ENCODE results near the gene ANKRD10. TPM values are rescaled to one million over a fixed set of nuclear protein-coding genes. Genes with fewer than 3 reads are reported as not detected.

ANKRD10 gene
- total and polyA plus RNA-seq, 10 of the 15 experiments (the other 5 are each of a cell fraction or from before 2014, with no cell fraction given): 47.1 to 199 (median 97.2) TPM

DNA sequence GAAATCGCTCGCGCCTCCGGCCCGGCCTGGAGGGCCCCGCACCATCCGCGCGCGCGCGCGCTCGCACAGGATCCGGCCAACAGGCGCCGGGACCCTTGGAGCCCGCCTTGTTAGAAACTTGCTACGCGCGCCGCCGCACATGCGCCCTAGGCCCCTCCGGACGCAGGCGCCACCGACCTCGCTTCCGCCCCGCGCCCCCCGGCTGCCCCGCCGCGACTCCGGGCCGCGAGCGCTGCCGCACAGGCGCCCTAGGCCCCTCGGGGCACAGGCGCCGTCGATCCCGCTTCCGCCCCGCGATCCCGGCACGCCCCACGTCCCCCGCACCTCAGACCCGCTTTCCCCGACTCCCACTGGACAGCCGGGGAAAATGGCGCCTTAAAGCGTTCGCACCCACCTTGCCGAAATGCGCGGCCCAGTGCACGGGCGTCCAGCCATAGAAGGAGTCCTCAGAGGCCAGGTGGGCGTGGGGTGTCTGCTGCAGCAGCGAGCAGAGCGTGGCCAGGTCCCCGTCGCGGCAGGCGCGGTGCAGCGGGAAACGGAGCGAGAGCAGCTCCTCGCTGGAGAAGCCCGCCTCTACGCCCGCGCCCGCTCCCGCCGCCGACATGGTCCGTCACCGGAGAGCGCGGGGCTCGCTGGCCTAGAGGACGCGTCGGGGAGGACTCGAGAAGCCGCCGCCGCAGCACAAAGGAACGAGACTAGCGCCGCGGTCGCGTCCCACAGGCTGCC, 375 bp downstream of the ANKRD10 start:
- Histone ChIP-seq H3K4me2 (ENCODE audit: control insufficient read depth, insufficient read depth) (peak overlapping the region; percentile 1; the same call in 1 of the 2 replicates), H3K4me1 (ENCODE audit: control insufficient read depth, insufficient read depth, low read length) (peaks cover 16% of the 10 kb centered on the region), H3K36me3 (ENCODE audit: control insufficient read depth in 2 of 2, insufficient read depth in 2 of 2, low read length in 1 of 2) (peaks cover 0 to 16% of the 10 kb centered on the region in 2 experiments; a peak in 3 of 4 replicates), H3K9me3 (replicated peaks; ENCODE audit: control insufficient read depth, insufficient read depth, low read length) (no peaks in the 10 kb centered on the region), H2AFZ (ENCODE audit: control insufficient read depth, low read depth, low read length) (peak overlapping the region; percentile 87), H3K27me3 (replicated peaks in 1 of 2; ENCODE audit: control insufficient read depth in 2 of 2, insufficient read depth in 2 of 2, low read length in 1 of 2) (no peaks in the 10 kb centered on the region), H3K27ac (ENCODE audit: control insufficient read depth, insufficient read depth) (peak overlapping the region; percentile 78), H3K9ac (ENCODE audit: control insufficient read depth, insufficient read depth, low read length) (peak overlapping the region; percentile 95), H3K4me3 (peak overlapping the region; percentile 93), H4K20me1 (ENCODE audit: control insufficient read depth, insufficient read depth) (peaks cover 12% of the 10 kb centered on the region), H3K79me2 (ENCODE audit: control insufficient read depth, insufficient read depth, low read length) (peaks cover 62% of the 10 kb centered on the region)
- FAIRE-seq (no peak), DNase-seq (ENCODE audit: low read depth, low spot score) (no peak), ATAC-seq (peak; percentile 61)
- ChIA-PET POLR2A (interaction anchor here (0.6 to 2.6 kb wide), 15 partner anchors 8 to 1670 kb away, joined by 3 to 10 read pairs (median 4); no protein-coding TSS in a partner anchor), CTCF (interaction anchor here (0.8 to 2.4 kb wide), 17 partner anchors 9 to 692 kb away, joined by 3 to 15 read pairs (median 4); no protein-coding TSS in a partner anchor), SMC1A (ENCODE audit: uncharacterized antibody, unreplicated experiment) (interaction anchor here (0.6 to 4.3 kb wide), 10 partner anchors 11 to 321 kb away, joined by 3 to 28 read pairs (median 4); no protein-coding TSS in a partner anchor), RAD21 (ENCODE audit: unreplicated experiment) (interaction anchor here (0.6 to 3.5 kb wide), 20 partner anchors 9 to 321 kb away, joined by 3 to 17 read pairs (median 4); no protein-coding TSS in a partner anchor)
- intact Hi-C loops (cut with micrococcal nuclease; ENCODE audit: unreplicated experiment): loop anchor here (1.0 to 10.0 kb wide), 7 partner anchors 51 to 470 kb away; partner anchors contain the start of genes ING1 and NAXD
- no TSS peak for BruUV-seq (replicated peaks)
- in situ Hi-C loops (cut with MboI): no loop called here
- WGBS (ENCODE audit: insufficient coverage, insufficient replicate concordance, low lambda C conversion rate, missing lambda C conversion rate): under 1% methylated on average over 67 of the region's 103 CpGs
- TF ChIP-seq SUPT20H (IDR thresholded peaks at IDR 0.05; ENCODE audit: borderline replicate concordance, control insufficient read depth, low read depth, low read length): no peak
- TF ChIP-seq YY1 (IDR thresholded peaks at IDR 0.05; ENCODE audit: low read depth, low read length): peak; percentile 89
- peak; percentile 48 for TF ChIP-seq SIX5 (IDR thresholded peaks at IDR 0.05; ENCODE audit: low read depth, low read length, severe bottlenecking)
- no peak for TF ChIP-seq ZSCAN29 (IDR thresholded peaks at IDR 0.05)
- TF ChIP-seq, protein P1, sequence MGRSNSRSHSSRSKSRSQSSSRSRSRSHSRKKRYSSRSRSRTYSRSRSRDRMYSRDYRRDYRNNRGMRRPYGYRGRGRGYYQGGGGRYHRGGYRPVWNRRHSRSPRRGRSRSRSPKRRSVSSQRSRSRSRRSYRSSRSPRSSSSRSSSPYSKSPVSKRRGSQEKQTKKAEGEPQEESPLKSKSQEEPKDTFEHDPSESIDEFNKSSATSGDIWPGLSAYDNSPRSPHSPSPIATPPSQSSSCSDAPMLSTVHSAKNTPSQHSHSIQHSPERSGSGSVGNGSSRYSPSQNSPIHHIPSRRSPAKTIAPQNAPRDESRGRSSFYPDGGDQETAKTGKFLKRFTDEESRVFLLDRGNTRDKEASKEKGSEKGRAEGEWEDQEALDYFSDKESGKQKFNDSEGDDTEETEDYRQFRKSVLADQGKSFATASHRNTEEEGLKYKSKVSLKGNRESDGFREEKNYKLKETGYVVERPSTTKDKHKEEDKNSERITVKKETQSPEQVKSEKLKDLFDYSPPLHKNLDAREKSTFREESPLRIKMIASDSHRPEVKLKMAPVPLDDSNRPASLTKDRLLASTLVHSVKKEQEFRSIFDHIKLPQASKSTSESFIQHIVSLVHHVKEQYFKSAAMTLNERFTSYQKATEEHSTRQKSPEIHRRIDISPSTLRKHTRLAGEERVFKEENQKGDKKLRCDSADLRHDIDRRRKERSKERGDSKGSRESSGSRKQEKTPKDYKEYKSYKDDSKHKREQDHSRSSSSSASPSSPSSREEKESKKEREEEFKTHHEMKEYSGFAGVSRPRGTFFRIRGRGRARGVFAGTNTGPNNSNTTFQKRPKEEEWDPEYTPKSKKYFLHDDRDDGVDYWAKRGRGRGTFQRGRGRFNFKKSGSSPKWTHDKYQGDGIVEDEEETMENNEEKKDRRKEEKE (IDR thresholded peaks at IDR 0.05): 0 out of 2 replicates have a peak, but pooled peaks have one; percentile 26
- TF ChIP-seq SP1 (IDR thresholded peaks at IDR 0.05; ENCODE audit: low read depth, low read length): no peak
- TF ChIP-seq, protein P2, sequence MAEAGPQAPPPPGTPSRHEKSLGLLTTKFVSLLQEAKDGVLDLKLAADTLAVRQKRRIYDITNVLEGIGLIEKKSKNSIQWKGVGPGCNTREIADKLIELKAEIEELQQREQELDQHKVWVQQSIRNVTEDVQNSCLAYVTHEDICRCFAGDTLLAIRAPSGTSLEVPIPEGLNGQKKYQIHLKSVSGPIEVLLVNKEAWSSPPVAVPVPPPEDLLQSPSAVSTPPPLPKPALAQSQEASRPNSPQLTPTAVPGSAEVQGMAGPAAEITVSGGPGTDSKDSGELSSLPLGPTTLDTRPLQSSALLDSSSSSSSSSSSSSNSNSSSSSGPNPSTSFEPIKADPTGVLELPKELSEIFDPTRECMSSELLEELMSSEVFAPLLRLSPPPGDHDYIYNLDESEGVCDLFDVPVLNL (IDR thresholded peaks at IDR 0.05; ENCODE audit: low read depth, low read length): 0 out of 2 replicates have a peak, but pooled peaks have one; percentile 26
- TF ChIP-seq CREB1 (IDR thresholded peaks at IDR 0.05; ENCODE audit: low read depth): no peak
- TF ChIP-seq GATAD2B (conservative IDR thresholded peaks at IDR 0.05; ENCODE audit: low read depth): peak; percentile 91
- TF ChIP-seq ZNF24 (IDR thresholded peaks at IDR 0.05): 0 out of 2 replicates have a peak, but pooled peaks have one; percentile 15
- TF ChIP-seq IKZF1 (conservative IDR thresholded peaks at IDR 0.05): peak; percentile 85
- 0 out of 2 replicates have a peak, but pooled peaks have one; percentile 16 for TF ChIP-seq ZBED1 (IDR thresholded peaks at IDR 0.05; ENCODE audit: borderline replicate concordance)
- TF ChIP-seq EGR1 (IDR thresholded peaks at IDR 0.05; ENCODE audit: borderline replicate concordance in 1 of 2, low read depth in 2 of 2, low read length in 2 of 2): peak in 1 of 2 experiments; percentile 23; a peak in 1 of 3 replicates
- TF ChIP-seq, protein P3, sequence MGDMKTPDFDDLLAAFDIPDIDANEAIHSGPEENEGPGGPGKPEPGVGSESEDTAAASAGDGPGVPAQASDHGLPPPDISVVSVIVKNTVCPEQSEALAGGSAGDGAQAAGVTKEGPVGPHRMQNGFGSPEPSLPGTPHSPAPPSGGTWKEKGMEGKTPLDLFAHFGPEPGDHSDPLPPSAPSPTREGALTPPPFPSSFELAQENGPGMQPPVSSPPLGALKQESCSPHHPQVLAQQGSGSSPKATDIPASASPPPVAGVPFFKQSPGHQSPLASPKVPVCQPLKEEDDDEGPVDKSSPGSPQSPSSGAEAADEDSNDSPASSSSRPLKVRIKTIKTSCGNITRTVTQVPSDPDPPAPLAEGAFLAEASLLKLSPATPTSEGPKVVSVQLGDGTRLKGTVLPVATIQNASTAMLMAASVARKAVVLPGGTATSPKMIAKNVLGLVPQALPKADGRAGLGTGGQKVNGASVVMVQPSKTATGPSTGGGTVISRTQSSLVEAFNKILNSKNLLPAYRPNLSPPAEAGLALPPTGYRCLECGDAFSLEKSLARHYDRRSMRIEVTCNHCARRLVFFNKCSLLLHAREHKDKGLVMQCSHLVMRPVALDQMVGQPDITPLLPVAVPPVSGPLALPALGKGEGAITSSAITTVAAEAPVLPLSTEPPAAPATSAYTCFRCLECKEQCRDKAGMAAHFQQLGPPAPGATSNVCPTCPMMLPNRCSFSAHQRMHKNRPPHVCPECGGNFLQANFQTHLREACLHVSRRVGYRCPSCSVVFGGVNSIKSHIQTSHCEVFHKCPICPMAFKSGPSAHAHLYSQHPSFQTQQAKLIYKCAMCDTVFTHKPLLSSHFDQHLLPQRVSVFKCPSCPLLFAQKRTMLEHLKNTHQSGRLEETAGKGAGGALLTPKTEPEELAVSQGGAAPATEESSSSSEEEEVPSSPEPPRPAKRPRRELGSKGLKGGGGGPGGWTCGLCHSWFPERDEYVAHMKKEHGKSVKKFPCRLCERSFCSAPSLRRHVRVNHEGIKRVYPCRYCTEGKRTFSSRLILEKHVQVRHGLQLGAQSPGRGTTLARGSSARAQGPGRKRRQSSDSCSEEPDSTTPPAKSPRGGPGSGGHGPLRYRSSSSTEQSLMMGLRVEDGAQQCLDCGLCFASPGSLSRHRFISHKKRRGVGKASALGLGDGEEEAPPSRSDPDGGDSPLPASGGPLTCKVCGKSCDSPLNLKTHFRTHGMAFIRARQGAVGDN (IDR thresholded peaks at IDR 0.05): peak; percentile 64; the same call in 1 of the 2 replicates
